ENCODE results near the gene SORCS2. TPM values are rescaled to one million over a fixed set of nuclear protein-coding genes. Genes with fewer than 3 reads are reported as not detected.

The SORCS2 gene
- total RNA-seq, 1 experiment from 2014 or later = not detected

DNA sequence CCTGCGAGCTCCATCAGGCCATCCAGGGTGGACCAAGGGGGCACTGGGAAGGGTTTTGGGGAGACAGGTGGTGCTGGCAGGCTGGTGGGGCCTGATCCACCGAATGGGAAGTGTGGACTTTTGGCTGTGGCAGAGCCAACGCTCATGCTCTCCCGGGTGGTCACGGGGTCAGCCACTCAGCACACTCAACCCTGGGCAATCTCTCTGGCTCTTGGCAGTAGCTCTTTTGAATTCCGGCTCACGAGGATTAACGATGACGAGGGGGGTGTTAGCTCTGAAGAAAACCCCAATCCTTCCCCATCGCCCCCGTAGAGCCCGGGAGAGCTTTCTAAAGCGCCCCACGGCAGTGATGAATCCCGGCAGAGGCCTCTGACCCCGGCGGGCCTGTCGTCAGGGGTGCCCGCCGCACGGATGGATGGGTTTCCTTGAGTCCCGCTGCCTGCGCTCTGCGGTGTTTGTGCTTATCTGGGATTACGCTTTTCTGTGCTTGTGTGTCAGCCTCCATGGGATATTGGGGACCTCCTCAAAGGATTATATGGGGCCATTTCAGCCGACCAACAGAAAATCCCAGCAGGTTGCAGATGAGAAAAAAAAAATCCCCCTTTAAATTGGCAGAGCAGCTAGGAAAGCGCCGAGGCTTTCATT is 399.2 kb downstream of the SORCS2 start:
- H3K4me1 Mint-ChIP-seq (ENCODE audit: low read depth, unreplicated experiment) = no peaks in the 10 kb centered on the region
- BruUV-seq (replicated peaks) = no TSS peak
- no peak overlapping the region for H3K4me3 Mint-ChIP-seq (ENCODE audit: low read depth, unreplicated experiment)
- no peaks in the 10 kb centered on the region for H3K36me3 Mint-ChIP-seq (ENCODE audit: insufficient read depth, unreplicated experiment)
- no peak for DNase-seq
- H3K27me3 Mint-ChIP-seq (ENCODE audit: unreplicated experiment) = peaks cover 56% of the 10 kb centered on the region
- H3K27ac Mint-ChIP-seq (ENCODE audit: unreplicated experiment) = no peak overlapping the region
- H3K9me3 Mint-ChIP-seq (ENCODE audit: low read depth, unreplicated experiment) = peaks cover 3% of the 10 kb centered on the region
- intact Hi-C loops (cut with micrococcal nuclease; ENCODE audit: unreplicated experiment) = no loop called here
- CTCF ChIA-PET = no interaction called here
- TF ChIP-seq, protein P1, sequence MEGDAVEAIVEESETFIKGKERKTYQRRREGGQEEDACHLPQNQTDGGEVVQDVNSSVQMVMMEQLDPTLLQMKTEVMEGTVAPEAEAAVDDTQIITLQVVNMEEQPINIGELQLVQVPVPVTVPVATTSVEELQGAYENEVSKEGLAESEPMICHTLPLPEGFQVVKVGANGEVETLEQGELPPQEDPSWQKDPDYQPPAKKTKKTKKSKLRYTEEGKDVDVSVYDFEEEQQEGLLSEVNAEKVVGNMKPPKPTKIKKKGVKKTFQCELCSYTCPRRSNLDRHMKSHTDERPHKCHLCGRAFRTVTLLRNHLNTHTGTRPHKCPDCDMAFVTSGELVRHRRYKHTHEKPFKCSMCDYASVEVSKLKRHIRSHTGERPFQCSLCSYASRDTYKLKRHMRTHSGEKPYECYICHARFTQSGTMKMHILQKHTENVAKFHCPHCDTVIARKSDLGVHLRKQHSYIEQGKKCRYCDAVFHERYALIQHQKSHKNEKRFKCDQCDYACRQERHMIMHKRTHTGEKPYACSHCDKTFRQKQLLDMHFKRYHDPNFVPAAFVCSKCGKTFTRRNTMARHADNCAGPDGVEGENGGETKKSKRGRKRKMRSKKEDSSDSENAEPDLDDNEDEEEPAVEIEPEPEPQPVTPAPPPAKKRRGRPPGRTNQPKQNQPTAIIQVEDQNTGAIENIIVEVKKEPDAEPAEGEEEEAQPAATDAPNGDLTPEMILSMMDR (IDR thresholded peaks at IDR 0.05; ENCODE audit: unreplicated experiment) = no peak

DNA sequence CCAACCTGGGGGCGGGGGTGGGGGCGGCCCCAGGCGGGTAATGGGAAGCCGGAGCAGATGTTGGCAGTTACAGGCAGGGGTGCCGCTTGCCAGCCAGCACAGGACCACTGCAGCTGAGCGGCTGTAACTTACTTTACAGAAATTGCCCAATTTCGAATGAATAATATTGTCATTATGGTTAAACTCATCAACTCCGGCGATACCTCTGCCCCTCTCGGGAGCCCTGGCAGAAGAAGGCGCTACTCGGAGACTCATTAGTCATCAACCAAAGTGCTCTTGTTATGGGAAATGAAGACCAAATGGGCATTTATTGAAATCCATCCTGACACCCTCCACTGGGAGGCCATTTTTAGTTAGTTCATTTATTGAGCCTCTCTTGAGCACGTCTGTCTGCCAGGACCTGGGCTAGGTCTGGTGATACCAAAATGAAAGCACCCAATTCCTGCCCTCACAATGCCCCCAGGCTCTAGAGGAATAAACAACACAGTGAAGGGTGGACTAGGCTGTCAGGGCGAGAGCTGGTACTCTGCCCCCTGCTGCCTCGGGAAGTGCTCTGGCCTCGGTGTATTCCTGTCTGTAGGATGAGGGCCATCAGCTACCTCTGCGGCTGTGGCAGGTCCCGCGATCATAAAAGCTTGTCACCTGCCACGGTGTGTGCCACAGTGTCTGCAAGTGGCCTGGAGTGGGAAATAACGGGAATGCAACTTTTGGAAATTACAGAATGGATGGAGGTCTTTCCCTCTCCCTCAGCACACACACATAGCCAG is 401.5 kb downstream of the SORCS2 start:
- Mint-ChIP-seq H3K4me1 (ENCODE audit: low read depth, unreplicated experiment) (no peaks in the 10 kb centered on the region), H3K9me3 (ENCODE audit: low read depth, unreplicated experiment) (no peaks in the 10 kb centered on the region), H3K4me3 (ENCODE audit: low read depth, unreplicated experiment) (no peak overlapping the region), H3K36me3 (ENCODE audit: insufficient read depth, unreplicated experiment) (no peaks in the 10 kb centered on the region), H3K27me3 (ENCODE audit: unreplicated experiment) (peaks cover 53% of the 10 kb centered on the region), H3K27ac (ENCODE audit: unreplicated experiment) (no peak overlapping the region)
- CTCF ChIA-PET = no interaction called here
- TF ChIP-seq, protein P1 (IDR thresholded peaks at IDR 0.05; ENCODE audit: unreplicated experiment) = no peak
- no TSS peak for BruUV-seq (replicated peaks)
- intact Hi-C loops (cut with micrococcal nuclease; ENCODE audit: unreplicated experiment) = no loop called here
- no peak for DNase-seq

GRCh38 chr4:7595934-7596461 is 403.7 kb downstream of the SORCS2 start:
- BruUV-seq (replicated peaks) = no TSS peak
- H3K36me3 Mint-ChIP-seq (ENCODE audit: insufficient read depth, unreplicated experiment) = no peaks in the 10 kb centered on the region
- H3K4me3 Mint-ChIP-seq (ENCODE audit: low read depth, unreplicated experiment) = no peak overlapping the region
- H3K4me1 Mint-ChIP-seq (ENCODE audit: low read depth, unreplicated experiment) = no peaks in the 10 kb centered on the region
- intact Hi-C loops (cut with micrococcal nuclease; ENCODE audit: unreplicated experiment) = no loop called here
- H3K27me3 Mint-ChIP-seq (ENCODE audit: unreplicated experiment) = peaks cover 31% of the 10 kb centered on the region
- no peak for DNase-seq
- no peak overlapping the region for H3K27ac Mint-ChIP-seq (ENCODE audit: unreplicated experiment)
- H3K9me3 Mint-ChIP-seq (ENCODE audit: low read depth, unreplicated experiment) = no peaks in the 10 kb centered on the region
- TF ChIP-seq, protein P1 (IDR thresholded peaks at IDR 0.05; ENCODE audit: unreplicated experiment) = no peak
- CTCF ChIA-PET = no interaction called here

- no TSS peak for BruUV-seq (replicated peaks)
- peaks cover 25% of the 10 kb centered on the region for H3K27me3 Mint-ChIP-seq (ENCODE audit: unreplicated experiment)
- no peak overlapping the region for H3K27ac Mint-ChIP-seq (ENCODE audit: unreplicated experiment)
- H3K9me3 Mint-ChIP-seq (ENCODE audit: low read depth, unreplicated experiment) = no peaks in the 10 kb centered on the region
- CTCF ChIA-PET = interaction anchor here (0.7 kb wide), 1 partner anchor 426 kb away, joined by 4 read pairs; no protein-coding TSS in a partner anchor
- no peak for DNase-seq
- intact Hi-C loops (cut with micrococcal nuclease; ENCODE audit: unreplicated experiment) = no loop called here
- no peaks in the 10 kb centered on the region for H3K4me1 Mint-ChIP-seq (ENCODE audit: low read depth, unreplicated experiment)
- TF ChIP-seq, protein P1 (IDR thresholded peaks at IDR 0.05; ENCODE audit: unreplicated experiment) = no peak
- H3K36me3 Mint-ChIP-seq (ENCODE audit: insufficient read depth, unreplicated experiment) = no peaks in the 10 kb centered on the region
- H3K4me3 Mint-ChIP-seq (ENCODE audit: low read depth, unreplicated experiment) = no peak overlapping the region
These were observed 404.7 kb downstream of the SORCS2 start for GRCh38 chr4:7596918-7597606.
